ENCODE data around the gene PLXNB1. TPM values are rescaled to one million over a fixed set of nuclear protein-coding genes. Genes with fewer than 3 reads are reported as not detected.
A peak's percentile ranks its signal among the peaks of the same experiment; 100 is the strongest.

The PLXNB1 gene
- total and polyA plus RNA-seq, 10 of the 15 experiments (the other 5 are each of a cell fraction or from before 2014, with no cell fraction given): 0.18 to 15.1 (median 5.3) TPM

DNA sequence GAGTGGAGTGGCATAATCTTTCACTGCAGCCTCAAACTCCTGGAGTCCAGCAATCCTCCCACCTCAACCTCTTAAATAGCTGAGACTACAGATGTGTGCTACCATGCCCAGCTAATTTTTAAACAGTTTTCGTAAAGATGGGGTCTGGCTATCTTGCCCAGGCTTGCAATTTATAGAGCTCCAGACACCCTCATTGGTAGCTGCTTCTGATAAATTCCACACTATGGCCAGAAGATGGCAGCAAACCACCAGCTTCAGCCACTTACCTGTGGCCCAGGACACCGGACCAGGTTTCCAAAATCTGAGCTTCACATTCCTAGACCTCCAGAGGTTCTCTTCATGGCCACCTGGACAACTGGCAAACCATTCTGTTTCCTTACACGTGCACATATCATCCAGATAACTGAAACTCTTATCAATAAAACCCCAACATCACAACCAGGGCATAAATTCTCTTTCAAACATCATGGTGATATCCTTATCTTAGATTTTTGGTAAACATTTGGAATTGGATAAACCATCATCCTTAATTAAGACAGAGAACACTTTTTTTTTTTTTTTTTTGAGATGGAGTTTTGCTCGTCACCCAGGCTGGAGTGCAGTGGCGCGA, 29.0 kb downstream of the PLXNB1 start (continued):
- TF ChIP-seq, protein P1, sequence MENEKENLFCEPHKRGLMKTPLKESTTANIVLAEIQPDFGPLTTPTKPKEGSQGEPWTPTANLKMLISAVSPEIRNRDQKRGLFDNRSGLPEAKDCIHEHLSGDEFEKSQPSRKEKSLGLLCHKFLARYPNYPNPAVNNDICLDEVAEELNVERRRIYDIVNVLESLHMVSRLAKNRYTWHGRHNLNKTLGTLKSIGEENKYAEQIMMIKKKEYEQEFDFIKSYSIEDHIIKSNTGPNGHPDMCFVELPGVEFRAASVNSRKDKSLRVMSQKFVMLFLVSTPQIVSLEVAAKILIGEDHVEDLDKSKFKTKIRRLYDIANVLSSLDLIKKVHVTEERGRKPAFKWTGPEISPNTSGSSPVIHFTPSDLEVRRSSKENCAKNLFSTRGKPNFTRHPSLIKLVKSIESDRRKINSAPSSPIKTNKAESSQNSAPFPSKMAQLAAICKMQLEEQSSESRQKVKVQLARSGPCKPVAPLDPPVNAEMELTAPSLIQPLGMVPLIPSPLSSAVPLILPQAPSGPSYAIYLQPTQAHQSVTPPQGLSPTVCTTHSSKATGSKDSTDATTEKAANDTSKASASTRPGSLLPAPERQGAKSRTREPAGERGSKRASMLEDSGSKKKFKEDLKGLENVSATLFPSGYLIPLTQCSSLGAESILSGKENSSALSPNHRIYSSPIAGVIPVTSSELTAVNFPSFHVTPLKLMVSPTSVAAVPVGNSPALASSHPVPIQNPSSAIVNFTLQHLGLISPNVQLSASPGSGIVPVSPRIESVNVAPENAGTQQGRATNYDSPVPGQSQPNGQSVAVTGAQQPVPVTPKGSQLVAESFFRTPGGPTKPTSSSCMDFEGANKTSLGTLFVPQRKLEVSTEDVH (IDR thresholded peaks at IDR 0.05; ENCODE audit: low read depth, partially characterized antibody): no peak
- TF ChIP-seq FOXM1 (IDR thresholded peaks at IDR 0.05; ENCODE audit: low read depth, low read length) (peak; percentile 19; the same call in 1 of the 2 replicates), ZZZ3 (IDR thresholded peaks at IDR 0.05; ENCODE audit: control insufficient read depth, insufficient read length, low read depth) (no peak), IKZF1 (conservative IDR thresholded peaks at IDR 0.05) (no peak), TCF12 (IDR thresholded peaks at IDR 0.05; ENCODE audit: low read depth, low read length) (no peak), HDAC2 (IDR thresholded peaks at IDR 0.05) (no peak), EP300 (IDR thresholded peaks at IDR 0.05; ENCODE audit: borderline replicate concordance in 1 of 2, control insufficient read depth in 1 of 2, low read depth in 2 of 2, low read length in 2 of 2) (no peak)
- TF ChIP-seq, protein P2, sequence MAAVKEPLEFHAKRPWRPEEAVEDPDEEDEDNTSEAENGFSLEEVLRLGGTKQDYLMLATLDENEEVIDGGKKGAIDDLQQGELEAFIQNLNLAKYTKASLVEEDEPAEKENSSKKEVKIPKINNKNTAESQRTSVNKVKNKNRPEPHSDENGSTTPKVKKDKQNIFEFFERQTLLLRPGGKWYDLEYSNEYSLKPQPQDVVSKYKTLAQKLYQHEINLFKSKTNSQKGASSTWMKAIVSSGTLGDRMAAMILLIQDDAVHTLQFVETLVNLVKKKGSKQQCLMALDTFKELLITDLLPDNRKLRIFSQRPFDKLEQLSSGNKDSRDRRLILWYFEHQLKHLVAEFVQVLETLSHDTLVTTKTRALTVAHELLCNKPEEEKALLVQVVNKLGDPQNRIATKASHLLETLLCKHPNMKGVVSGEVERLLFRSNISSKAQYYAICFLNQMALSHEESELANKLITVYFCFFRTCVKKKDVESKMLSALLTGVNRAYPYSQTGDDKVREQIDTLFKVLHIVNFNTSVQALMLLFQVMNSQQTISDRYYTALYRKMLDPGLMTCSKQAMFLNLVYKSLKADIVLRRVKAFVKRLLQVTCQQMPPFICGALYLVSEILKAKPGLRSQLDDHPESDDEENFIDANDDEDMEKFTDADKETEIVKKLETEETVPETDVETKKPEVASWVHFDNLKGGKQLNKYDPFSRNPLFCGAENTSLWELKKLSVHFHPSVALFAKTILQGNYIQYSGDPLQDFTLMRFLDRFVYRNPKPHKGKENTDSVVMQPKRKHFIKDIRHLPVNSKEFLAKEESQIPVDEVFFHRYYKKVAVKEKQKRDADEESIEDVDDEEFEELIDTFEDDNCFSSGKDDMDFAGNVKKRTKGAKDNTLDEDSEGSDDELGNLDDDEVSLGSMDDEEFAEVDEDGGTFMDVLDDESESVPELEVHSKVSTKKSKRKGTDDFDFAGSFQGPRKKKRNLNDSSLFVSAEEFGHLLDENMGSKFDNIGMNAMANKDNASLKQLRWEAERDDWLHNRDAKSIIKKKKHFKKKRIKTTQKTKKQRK (IDR thresholded peaks at IDR 0.05; ENCODE audit: low read depth, low read length): no peak
- TF ChIP-seq, protein P3, sequence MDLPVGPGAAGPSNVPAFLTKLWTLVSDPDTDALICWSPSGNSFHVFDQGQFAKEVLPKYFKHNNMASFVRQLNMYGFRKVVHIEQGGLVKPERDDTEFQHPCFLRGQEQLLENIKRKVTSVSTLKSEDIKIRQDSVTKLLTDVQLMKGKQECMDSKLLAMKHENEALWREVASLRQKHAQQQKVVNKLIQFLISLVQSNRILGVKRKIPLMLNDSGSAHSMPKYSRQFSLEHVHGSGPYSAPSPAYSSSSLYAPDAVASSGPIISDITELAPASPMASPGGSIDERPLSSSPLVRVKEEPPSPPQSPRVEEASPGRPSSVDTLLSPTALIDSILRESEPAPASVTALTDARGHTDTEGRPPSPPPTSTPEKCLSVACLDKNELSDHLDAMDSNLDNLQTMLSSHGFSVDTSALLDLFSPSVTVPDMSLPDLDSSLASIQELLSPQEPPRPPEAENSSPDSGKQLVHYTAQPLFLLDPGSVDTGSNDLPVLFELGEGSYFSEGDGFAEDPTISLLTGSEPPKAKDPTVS (IDR thresholded peaks at IDR 0.05; ENCODE audit: low read depth, low read length): no peak
- TF ChIP-seq, protein P4, sequence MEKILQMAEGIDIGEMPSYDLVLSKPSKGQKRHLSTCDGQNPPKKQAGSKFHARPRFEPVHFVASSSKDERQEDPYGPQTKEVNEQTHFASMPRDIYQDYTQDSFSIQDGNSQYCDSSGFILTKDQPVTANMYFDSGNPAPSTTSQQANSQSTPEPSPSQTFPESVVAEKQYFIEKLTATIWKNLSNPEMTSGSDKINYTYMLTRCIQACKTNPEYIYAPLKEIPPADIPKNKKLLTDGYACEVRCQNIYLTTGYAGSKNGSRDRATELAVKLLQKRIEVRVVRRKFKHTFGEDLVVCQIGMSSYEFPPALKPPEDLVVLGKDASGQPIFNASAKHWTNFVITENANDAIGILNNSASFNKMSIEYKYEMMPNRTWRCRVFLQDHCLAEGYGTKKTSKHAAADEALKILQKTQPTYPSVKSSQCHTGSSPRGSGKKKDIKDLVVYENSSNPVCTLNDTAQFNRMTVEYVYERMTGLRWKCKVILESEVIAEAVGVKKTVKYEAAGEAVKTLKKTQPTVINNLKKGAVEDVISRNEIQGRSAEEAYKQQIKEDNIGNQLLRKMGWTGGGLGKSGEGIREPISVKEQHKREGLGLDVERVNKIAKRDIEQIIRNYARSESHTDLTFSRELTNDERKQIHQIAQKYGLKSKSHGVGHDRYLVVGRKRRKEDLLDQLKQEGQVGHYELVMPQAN (conservative IDR thresholded peaks at IDR 0.05): no peak
- TF ChIP-seq, protein P5, sequence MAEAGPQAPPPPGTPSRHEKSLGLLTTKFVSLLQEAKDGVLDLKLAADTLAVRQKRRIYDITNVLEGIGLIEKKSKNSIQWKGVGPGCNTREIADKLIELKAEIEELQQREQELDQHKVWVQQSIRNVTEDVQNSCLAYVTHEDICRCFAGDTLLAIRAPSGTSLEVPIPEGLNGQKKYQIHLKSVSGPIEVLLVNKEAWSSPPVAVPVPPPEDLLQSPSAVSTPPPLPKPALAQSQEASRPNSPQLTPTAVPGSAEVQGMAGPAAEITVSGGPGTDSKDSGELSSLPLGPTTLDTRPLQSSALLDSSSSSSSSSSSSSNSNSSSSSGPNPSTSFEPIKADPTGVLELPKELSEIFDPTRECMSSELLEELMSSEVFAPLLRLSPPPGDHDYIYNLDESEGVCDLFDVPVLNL (IDR thresholded peaks at IDR 0.05; ENCODE audit: low read depth, low read length): no peak
- TF ChIP-seq, protein P6, sequence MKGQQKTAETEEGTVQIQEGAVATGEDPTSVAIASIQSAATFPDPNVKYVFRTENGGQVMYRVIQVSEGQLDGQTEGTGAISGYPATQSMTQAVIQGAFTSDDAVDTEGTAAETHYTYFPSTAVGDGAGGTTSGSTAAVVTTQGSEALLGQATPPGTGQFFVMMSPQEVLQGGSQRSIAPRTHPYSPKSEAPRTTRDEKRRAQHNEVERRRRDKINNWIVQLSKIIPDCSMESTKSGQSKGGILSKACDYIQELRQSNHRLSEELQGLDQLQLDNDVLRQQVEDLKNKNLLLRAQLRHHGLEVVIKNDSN (IDR thresholded peaks at IDR 0.05; ENCODE audit: borderline replicate concordance, extremely low read length, insufficient read depth, low read depth, low read length): no peak
